Camera-type eye (tissue), 1 donor: ENCODE measurements around the gene HELQ. TPM values are rescaled to one million over a fixed set of nuclear protein-coding genes. Genes with fewer than 3 reads are reported as not detected.

Experiments
- total RNA-seq: library from RNA; depleted of rRNA; stranded (reverse); fragments of >200 nt; gene quantifications from one replicate; pipeline ENCODE4 v1.2.3, GENCODE V29; 2014

HELQ gene
- 27.8 TPM for total RNA-seq

GRCh38 chr4:83455281-83456183 is at the start of gene HELQ, which contains the start of gene MRPS18C:
Gene HELQ (minus strand): TSS chr4:83455823. CDS start chr4:83455693, 130 bp downstream.
Gene MRPS18C (plus strand): TSS chr4:83456058. CDS start chr4:83456078, 20 bp downstream.

GRCh38 chr4:83484500-83485461 is 29.2 kb upstream of the HELQ start, which contains the start of gene ABRAXAS1:
Gene ABRAXAS1 (minus strand): TSS chr4:83485100. CDS start chr4:83485072, 28 bp downstream.

Other genes with a start within 250 kb of the HELQ start
- 15.3 TPM for gene COQ2, start 171.0 kb downstream of the HELQ start, total RNA-seq
- 0.93 TPM for gene HPSE, start 121.0 kb downstream of the HELQ start, total RNA-seq
- 24.3 TPM for gene MRPS18C, start 235 bp upstream of the HELQ start, total RNA-seq
- gene ABRAXAS1, start 29.3 kb upstream of the HELQ start, total RNA-seq, result 19.8 TPM
- gene GPAT3, start 80.3 kb upstream of the HELQ start, total RNA-seq, result 2.7 TPM